ENCODE measurements around the gene TEX29. TPM values are rescaled to one million over a fixed set of nuclear protein-coding genes. Genes with fewer than 3 reads are reported as not detected.

Gene TEX29
- total and polyA plus RNA-seq, 2 donors (not counting 1 experiment from before 2014, with no cell fraction given) = 0.66 to 0.86 TPM

DNA sequence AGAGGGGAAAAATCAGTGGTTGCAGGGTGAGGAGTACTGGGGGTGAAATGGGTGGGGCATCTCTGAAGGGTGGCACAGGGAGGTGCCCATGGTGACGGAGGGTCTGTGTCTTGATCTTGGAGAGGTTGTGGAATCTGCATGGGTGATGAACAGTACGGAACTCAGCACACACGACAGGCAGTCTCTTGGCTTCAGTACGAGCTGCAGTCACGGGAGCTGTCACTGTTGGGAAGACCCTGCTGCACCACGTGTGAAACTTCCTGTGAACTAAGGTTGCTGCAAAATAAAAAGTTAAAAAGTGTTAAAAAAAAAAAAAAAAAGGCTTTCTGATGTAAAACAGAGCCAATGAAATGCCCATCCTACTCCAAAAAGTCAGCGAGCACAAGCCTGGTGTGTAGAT is 34.3 kb downstream of the TEX29 start:
- Histone ChIP-seq H3K4me1 (ENCODE audit: control insufficient read depth in 2 of 2, insufficient read depth in 2 of 2, low read length in 2 of 2) (no peaks in the 10 kb centered on the region), H3K36me3 (replicated peaks in 1 of 2; ENCODE audit: control extremely low read depth in 1 of 2, control insufficient read depth in 1 of 2, extremely low read depth in 1 of 2, insufficient read depth in 2 of 2, low read length in 1 of 2) (no peaks in the 10 kb centered on the region), H3K9me3 (ENCODE audit: control extremely low read depth in 1 of 3, control insufficient read depth in 2 of 3, insufficient read depth in 1 of 3, low read length in 2 of 3) (no peaks in the 10 kb centered on the region), H3K9ac (ENCODE audit: low read length) (no peak overlapping the region), H3K27me3 (replicated peaks in 1 of 4; ENCODE audit: control extremely low read depth in 1 of 4, control insufficient read depth in 3 of 4, insufficient read depth in 4 of 4, low read length in 3 of 4) (no peaks in the 10 kb centered on the region), H4K20me1 (ENCODE audit: control insufficient read depth, insufficient read depth, low read length, poor library complexity, severe bottlenecking) (no peaks in the 10 kb centered on the region), H3K79me2 (ENCODE audit: control insufficient read depth, insufficient read depth, low read length) (no peaks in the 10 kb centered on the region), H2AFZ (ENCODE audit: insufficient read depth, low read depth, low read length, poor library complexity, severe bottlenecking) (no peak overlapping the region), H3K4me2 (replicated peaks; ENCODE audit: low read depth, low read length, poor library complexity, severe bottlenecking) (no peak overlapping the region), H3K27ac (ENCODE audit: low read length in 2 of 2) (no peak overlapping the region), H3K4me3 (ENCODE audit: control extremely low read depth in 1 of 5, extremely low read depth in 1 of 5, insufficient read depth in 1 of 5, low read depth in 2 of 5, low read length in 4 of 5) (no peak overlapping the region)
- ATAC-seq (ENCODE audit: low read depth) = no peak
- ChIA-PET POLR2A (no interaction called here), CTCF (no interaction called here)
- intact Hi-C loops (cut with micrococcal nuclease) = no loop called here
- Mint-ChIP-seq H3K9me3 (ENCODE audit: insufficient read depth) (peaks cover 2% of the 10 kb centered on the region), H3K27me3 (peaks cover 3% of the 10 kb centered on the region), H3K27ac (no peak overlapping the region), H3K4me1 (no peaks in the 10 kb centered on the region), H3K4me3 (no peak overlapping the region)
- no peak for DNase-seq
- TF ChIP-seq, protein P1, sequence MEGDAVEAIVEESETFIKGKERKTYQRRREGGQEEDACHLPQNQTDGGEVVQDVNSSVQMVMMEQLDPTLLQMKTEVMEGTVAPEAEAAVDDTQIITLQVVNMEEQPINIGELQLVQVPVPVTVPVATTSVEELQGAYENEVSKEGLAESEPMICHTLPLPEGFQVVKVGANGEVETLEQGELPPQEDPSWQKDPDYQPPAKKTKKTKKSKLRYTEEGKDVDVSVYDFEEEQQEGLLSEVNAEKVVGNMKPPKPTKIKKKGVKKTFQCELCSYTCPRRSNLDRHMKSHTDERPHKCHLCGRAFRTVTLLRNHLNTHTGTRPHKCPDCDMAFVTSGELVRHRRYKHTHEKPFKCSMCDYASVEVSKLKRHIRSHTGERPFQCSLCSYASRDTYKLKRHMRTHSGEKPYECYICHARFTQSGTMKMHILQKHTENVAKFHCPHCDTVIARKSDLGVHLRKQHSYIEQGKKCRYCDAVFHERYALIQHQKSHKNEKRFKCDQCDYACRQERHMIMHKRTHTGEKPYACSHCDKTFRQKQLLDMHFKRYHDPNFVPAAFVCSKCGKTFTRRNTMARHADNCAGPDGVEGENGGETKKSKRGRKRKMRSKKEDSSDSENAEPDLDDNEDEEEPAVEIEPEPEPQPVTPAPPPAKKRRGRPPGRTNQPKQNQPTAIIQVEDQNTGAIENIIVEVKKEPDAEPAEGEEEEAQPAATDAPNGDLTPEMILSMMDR (IDR thresholded peaks at IDR 0.05) = no peak
- no peak for TF ChIP-seq EZH2 (IDR thresholded peaks at IDR 0.05; ENCODE audit: borderline replicate concordance, insufficient read depth, low read depth, low read length, poor library complexity, severe bottlenecking)
- 80% methylated on average over 5 of the region's 7 CpGs for WGBS (ENCODE audit: insufficient coverage)

DNA sequence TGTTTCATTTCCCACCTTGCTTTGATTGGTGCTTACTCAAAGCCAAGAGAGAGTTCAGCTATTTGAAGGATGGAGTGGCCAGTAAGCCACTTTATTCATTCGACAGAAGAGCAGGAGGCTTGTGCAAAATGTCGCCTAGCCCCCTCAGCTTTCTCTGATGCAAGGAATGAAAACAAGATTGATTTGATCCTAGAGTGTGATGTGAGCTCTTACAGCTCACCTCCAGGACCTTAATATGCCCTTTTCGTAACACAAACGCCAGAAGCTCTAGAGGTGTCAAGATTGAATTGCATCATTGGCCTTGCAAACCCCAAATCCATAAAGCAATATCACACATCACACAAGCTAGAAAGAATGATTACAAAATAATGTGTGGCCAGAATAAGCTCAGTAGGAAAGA is 36.4 kb downstream of the TEX29 start:
- no peaks in the 10 kb centered on the region for H3K27me3 ChIP-seq (replicated peaks in 1 of 4; ENCODE audit: control extremely low read depth in 1 of 4, control insufficient read depth in 3 of 4, insufficient read depth in 4 of 4, low read length in 3 of 4)
- ChIA-PET CTCF (no interaction called here), POLR2A (no interaction called here)
- H3K36me3 ChIP-seq (replicated peaks in 1 of 2; ENCODE audit: control extremely low read depth in 1 of 2, control insufficient read depth in 1 of 2, extremely low read depth in 1 of 2, insufficient read depth in 2 of 2, low read length in 1 of 2) = no peaks in the 10 kb centered on the region
- no peaks in the 10 kb centered on the region for H3K79me2 ChIP-seq (ENCODE audit: control insufficient read depth, insufficient read depth, low read length)
- 87% methylated on average over 2 of the region's 4 CpGs for WGBS (ENCODE audit: insufficient coverage)
- no peaks in the 10 kb centered on the region for H3K9me3 ChIP-seq (ENCODE audit: control extremely low read depth in 1 of 3, control insufficient read depth in 2 of 3, insufficient read depth in 1 of 3, low read length in 2 of 3)
- intact Hi-C loops (cut with micrococcal nuclease) = no loop called here
- Mint-ChIP-seq H3K27ac (no peak overlapping the region), H3K9me3 (ENCODE audit: insufficient read depth) (peaks cover 2% of the 10 kb centered on the region), H3K4me1 (no peaks in the 10 kb centered on the region), H3K27me3 (peaks cover 3% of the 10 kb centered on the region), H3K4me3 (no peak overlapping the region)
- H3K27ac ChIP-seq (ENCODE audit: low read length in 2 of 2) = no peak overlapping the region
- H3K4me1 ChIP-seq (ENCODE audit: control insufficient read depth in 2 of 2, insufficient read depth in 2 of 2, low read length in 2 of 2) = no peaks in the 10 kb centered on the region
- H3K4me2 ChIP-seq (replicated peaks; ENCODE audit: low read depth, low read length, poor library complexity, severe bottlenecking) = no peak overlapping the region
- no peak overlapping the region for H2AFZ ChIP-seq (ENCODE audit: insufficient read depth, low read depth, low read length, poor library complexity, severe bottlenecking)
- H3K9ac ChIP-seq (ENCODE audit: low read length) = no peak overlapping the region
- H3K4me3 ChIP-seq (ENCODE audit: control extremely low read depth in 1 of 5, extremely low read depth in 1 of 5, insufficient read depth in 1 of 5, low read depth in 2 of 5, low read length in 4 of 5) = no peak overlapping the region
- no peaks in the 10 kb centered on the region for H4K20me1 ChIP-seq (ENCODE audit: control insufficient read depth, insufficient read depth, low read length, poor library complexity, severe bottlenecking)
- DNase-seq (no peak), ATAC-seq (ENCODE audit: low read depth) (no peak)
- TF ChIP-seq EZH2 (IDR thresholded peaks at IDR 0.05; ENCODE audit: borderline replicate concordance, insufficient read depth, low read depth, low read length, poor library complexity, severe bottlenecking) = no peak
- TF ChIP-seq, protein P1 (IDR thresholded peaks at IDR 0.05) = no peak
